Eye (tissue), 1 donor: ENCODE results near the gene MAP1A.
A peak's percentile ranks its signal among the peaks of the same experiment; 100 is the strongest.
"Not testable (repeated sequence)": the region's sequence is repeated elsewhere in the genome, so short reads cannot be mapped to it uniquely, and the experiment has no call there.

Experiments used
- DNase-seq: peaks from one replicate; pipeline ENCODE4 v3.0.0-alpha.2; 2015

The MAP1A gene

GRCh38 chr15:43531018-43531670 is 13.7 kb downstream of the MAP1A start:
- peak; percentile 30 for DNase-seq

GRCh38 chr15:43532826-43533225 is 15.4 kb downstream of the MAP1A start:
- DNase-seq, result not testable (repeated sequence)

- no peak for DNase-seq
Observed at GRCh38 chr15:43534897-43535296, 17.5 kb downstream of the MAP1A start.

GRCh38 chr15:43538091-43538490 is 20.7 kb downstream of the MAP1A start:
- no peak for DNase-seq

- DNase-seq, result no peak
Observed at GRCh38 chr15:43541785-43542184, 24.4 kb downstream of the MAP1A start.

- no peak for DNase-seq
Observed at GRCh38 chr15:43544266-43544665, 26.9 kb downstream of the MAP1A start.

- no peak for DNase-seq
Observed at GRCh38 chr15:43545426-43545825, 28.0 kb downstream of the MAP1A start.

GRCh38 chr15:43547539-43547938 is 30.1 kb downstream of the MAP1A start:
- DNase-seq, result no peak

GRCh38 chr15:43550527-43551363 is 33.3 kb downstream of the MAP1A start:
- DNase-seq, result no peak

- DNase-seq, result no peak
Observed at GRCh38 chr15:43552256-43552655, 34.8 kb downstream of the MAP1A start.

GRCh38 chr15:43552986-43553385 is 35.6 kb downstream of the MAP1A start:
- DNase-seq, result no peak

- DNase-seq, result not testable (repeated sequence)
Observed at GRCh38 chr15:43562753-43563152, 45.3 kb downstream of the MAP1A start.

GRCh38 chr15:43563793-43564192 is 46.4 kb downstream of the MAP1A start:
- not testable (repeated sequence) for DNase-seq

- DNase-seq, result not testable (repeated sequence)
Observed at GRCh38 chr15:43566615-43567014, 49.2 kb downstream of the MAP1A start.

- not testable (repeated sequence) for DNase-seq
Observed at GRCh38 chr15:43574607-43575006, 57.2 kb downstream of the MAP1A start.
